Measurements from ENCODE around the gene VPS8. TPM values are rescaled to one million over a fixed set of nuclear protein-coding genes. Genes with fewer than 3 reads are reported as not detected.
A peak's percentile ranks its signal among the peaks of the same experiment; 100 is the strongest.

The VPS8 gene
- total and polyA plus RNA-seq, 2 of the 8 experiments (the other 6 are each of a cell fraction or from before 2014, with no cell fraction given): 13.0 to 41.0 TPM

DNA sequence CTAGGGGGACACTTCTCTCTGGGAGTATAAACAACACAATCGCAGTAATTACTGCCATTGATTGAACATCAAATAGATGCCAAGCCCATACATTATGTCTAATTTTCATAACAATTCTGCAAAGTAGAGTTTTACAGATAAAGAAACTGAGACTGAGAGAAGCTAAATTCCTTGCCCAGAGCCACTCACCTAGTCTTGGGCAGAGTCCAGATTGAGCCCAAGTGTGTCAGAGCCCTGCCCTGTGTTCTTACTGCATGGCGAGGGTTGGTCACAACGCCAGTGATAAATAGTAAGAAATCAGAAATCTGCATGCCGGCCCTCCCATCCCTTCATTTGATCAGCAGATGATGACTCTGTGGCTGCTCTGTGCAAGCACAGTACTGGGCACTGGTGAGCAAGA is 234.6 kb downstream of the VPS8 start:
- Histone ChIP-seq H3K9me3 (ENCODE audit: insufficient read depth in 2 of 2, low read depth in 1 of 2, low read length in 1 of 2) (no peaks in the 10 kb centered on the region), H4K20me1 (replicated peaks in 1 of 2; ENCODE audit: control insufficient read depth in 1 of 2, insufficient read depth in 2 of 2, low read length in 2 of 2) (no peaks in the 10 kb centered on the region), H3K4ac (replicated peaks; ENCODE audit: insufficient read length, low read depth, low read length) (no peak overlapping the region), H2BK120ac (replicated peaks; ENCODE audit: low read depth, low read length) (no peak overlapping the region), H3K79me1 (ENCODE audit: low read depth, low read length) (no peaks in the 10 kb centered on the region), H3K18ac (ENCODE audit: extremely low read depth, low read length) (no peak overlapping the region), H3K4me2 (ENCODE audit: insufficient read depth in 1 of 2, low read depth in 2 of 2, low read length in 2 of 2) (no peak overlapping the region), H2BK5ac (ENCODE audit: low read depth, low read length) (no peak overlapping the region), H4K8ac (ENCODE audit: extremely low read depth, insufficient read depth, low read length) (0 out of 2 replicates have a peak overlapping the region, but pooled peaks have one; percentile 4), H2BK15ac (ENCODE audit: low read length) (no peak overlapping the region), H3K14ac (ENCODE audit: insufficient read length) (no peak overlapping the region), H3K4me3 (ENCODE audit: extremely low read depth in 1 of 4, insufficient read depth in 2 of 4, low read depth in 3 of 4, low read length in 4 of 4) (no peak overlapping the region), H3K36me3 (ENCODE audit: control insufficient read depth in 2 of 4, insufficient read depth in 4 of 4, low read length in 3 of 4) (peaks cover 0 to 9% (median 0%) of the 10 kb centered on the region in 4 experiments; a peak in 4 of 8 replicates), H3K9ac (replicated peaks in 1 of 4; ENCODE audit: extremely low read depth in 1 of 4, low read depth in 3 of 4, low read length in 3 of 4) (no peak overlapping the region), H4K91ac (replicated peaks; ENCODE audit: insufficient read length, low read length) (no peak overlapping the region), H2BK20ac (ENCODE audit: low read length) (no peak overlapping the region), H3K23me2 (ENCODE audit: low read depth, low read length) (no peaks in the 10 kb centered on the region), H3K27me3 (replicated peaks in 1 of 4; ENCODE audit: control insufficient read depth in 3 of 4, extremely low read depth in 1 of 4, insufficient read depth in 3 of 4, low read length in 3 of 4) (no peaks in the 10 kb centered on the region), H3K79me2 (ENCODE audit: control insufficient read depth in 1 of 2, insufficient read depth in 2 of 2, low read length in 2 of 2) (no peaks in the 10 kb centered on the region), H3K23ac (ENCODE audit: insufficient read length) (no peak overlapping the region), H3K27ac (ENCODE audit: low read depth, low read length) (no peak overlapping the region), H2BK12ac (ENCODE audit: low read depth, low read length) (no peak overlapping the region), H3K4me1 (replicated peaks in 1 of 4; ENCODE audit: control insufficient read depth in 3 of 4, insufficient read depth in 4 of 4, low read length in 3 of 4) (peaks cover 0 to 4% (median 1%) of the 10 kb centered on the region in 4 experiments; a peak in 2 of 7 replicates), H2AFZ (ENCODE audit: low read length) (no peak overlapping the region), H3K56ac (replicated peaks; ENCODE audit: insufficient read length, low read depth, low read length) (no peak overlapping the region), H2AK5ac (ENCODE audit: low read depth, low read length) (no peak overlapping the region), H4K5ac (ENCODE audit: insufficient read length, low read depth, low read length) (no peak overlapping the region)
- FAIRE-seq (no peak), DNase-seq (ENCODE audit: low read depth in 1 of 2, low spot score in 2 of 2) (no peak)
- ChIA-PET POLR2A (ENCODE audit: partially characterized antibody) (no interaction called here), CTCF (ENCODE audit: partially characterized antibody) (interaction anchor here (1.5 to 10.2 kb wide), 4 partner anchors 20 to 262 kb away, joined by 3 to 97 read pairs (median 4); no protein-coding TSS in a partner anchor)
- WGBS, 2 experiments (ENCODE audit: extremely low coverage in 1 of 2, insufficient coverage in 1 of 2, insufficient read length in 1 of 2, insufficient replicate concordance in 2 of 2, low coverage in 1 of 2, low lambda C conversion rate in 2 of 2, missing lambda C conversion rate in 1 of 2): 98% methylated on average over 4 of the region's 4 CpGs; no CpG with 5 or more reads in 1 of the 2 experiments
- no peak for TF ChIP-seq TEAD4 (IDR thresholded peaks at IDR 0.05; ENCODE audit: low read depth, low read length)
- TF ChIP-seq MAFK (IDR thresholded peaks at IDR 0.05; ENCODE audit: low read depth, low read length): no peak
